ENCODE results near the gene EIPR1. TPM values are rescaled to one million over a fixed set of nuclear protein-coding genes. Genes with fewer than 3 reads are reported as not detected.
"Not testable (repeated sequence)": the region's sequence is repeated elsewhere in the genome, so short reads cannot be mapped to it uniquely, and the experiment has no call there.

The EIPR1 gene
- total and polyA plus RNA-seq, 2 experiments from 2014 or later = 23.2 to 28.2 TPM

DNA sequence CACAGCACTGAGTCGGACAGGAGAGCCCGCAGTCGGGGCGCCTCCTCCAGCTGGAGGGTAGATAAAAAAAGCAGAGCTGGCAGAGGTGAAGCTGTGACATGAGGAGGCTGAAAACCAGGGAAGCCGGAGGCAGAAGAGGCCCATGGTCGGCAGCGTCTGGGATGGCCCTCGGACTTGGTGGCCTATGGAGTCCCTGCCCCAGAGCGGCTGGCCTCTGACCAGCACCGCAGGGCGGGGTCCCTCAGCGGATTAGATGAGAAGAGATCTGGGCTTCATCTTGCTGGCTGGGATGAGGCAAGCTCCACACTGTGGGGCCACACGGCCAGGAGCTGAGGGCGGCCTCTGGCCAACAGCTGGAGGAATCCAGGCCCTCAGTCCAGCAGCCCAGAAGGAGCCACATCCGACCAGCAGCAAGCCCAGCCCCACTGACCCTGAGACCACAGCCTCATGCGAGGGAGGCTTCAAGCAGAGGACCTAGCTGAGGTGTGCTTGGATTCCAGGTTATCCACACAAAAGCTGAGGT, 174.1 kb downstream of the EIPR1 start:
- DNase-seq (ENCODE audit: low read depth in 1 of 2, low spot score in 1 of 2) = no peak
- H3K27me3 ChIP-seq = no peaks in the 10 kb centered on the region

DNA sequence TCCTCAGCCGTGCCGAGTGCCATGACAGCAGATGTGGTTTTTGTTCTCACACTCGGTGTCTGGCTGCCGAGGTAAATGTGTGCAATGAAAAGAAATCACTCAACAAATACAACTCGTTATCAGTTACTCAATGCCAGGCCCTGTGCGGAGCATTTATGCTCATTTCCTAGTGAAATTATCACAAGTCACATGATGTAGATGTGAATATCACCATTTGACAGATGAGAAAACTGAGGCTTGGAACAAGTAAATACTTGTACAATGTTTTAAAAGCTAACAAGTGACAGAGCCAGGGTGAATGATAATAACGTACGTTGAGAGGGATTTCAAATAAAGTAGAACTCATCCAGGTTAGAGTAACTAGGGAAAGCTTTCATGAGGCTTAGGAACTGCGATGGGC, 174.7 kb downstream of the EIPR1 start:
- Histone ChIP-seq H3K4me1 (ENCODE audit: low read depth) (no peaks in the 10 kb centered on the region), H3K9me3 (ENCODE audit: low read depth) (no peaks in the 10 kb centered on the region), H3K36me3 (no peaks in the 10 kb centered on the region), H3K27ac (no peak overlapping the region), H3K4me3 (no peak overlapping the region), H3K27me3 (no peaks in the 10 kb centered on the region)
- DNase-seq (ENCODE audit: low read depth in 1 of 2, low spot score in 1 of 2) = no peak
- TF ChIP-seq, protein P1, sequence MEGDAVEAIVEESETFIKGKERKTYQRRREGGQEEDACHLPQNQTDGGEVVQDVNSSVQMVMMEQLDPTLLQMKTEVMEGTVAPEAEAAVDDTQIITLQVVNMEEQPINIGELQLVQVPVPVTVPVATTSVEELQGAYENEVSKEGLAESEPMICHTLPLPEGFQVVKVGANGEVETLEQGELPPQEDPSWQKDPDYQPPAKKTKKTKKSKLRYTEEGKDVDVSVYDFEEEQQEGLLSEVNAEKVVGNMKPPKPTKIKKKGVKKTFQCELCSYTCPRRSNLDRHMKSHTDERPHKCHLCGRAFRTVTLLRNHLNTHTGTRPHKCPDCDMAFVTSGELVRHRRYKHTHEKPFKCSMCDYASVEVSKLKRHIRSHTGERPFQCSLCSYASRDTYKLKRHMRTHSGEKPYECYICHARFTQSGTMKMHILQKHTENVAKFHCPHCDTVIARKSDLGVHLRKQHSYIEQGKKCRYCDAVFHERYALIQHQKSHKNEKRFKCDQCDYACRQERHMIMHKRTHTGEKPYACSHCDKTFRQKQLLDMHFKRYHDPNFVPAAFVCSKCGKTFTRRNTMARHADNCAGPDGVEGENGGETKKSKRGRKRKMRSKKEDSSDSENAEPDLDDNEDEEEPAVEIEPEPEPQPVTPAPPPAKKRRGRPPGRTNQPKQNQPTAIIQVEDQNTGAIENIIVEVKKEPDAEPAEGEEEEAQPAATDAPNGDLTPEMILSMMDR (IDR thresholded peaks at IDR 0.05; ENCODE audit: low read depth, low read length) = no peak

More for the DNA sequence above, 174.1 kb downstream of the EIPR1 start:
- Histone ChIP-seq H3K27ac (no peak overlapping the region), H3K4me1 (ENCODE audit: low read depth) (no peaks in the 10 kb centered on the region), H3K9me3 (ENCODE audit: low read depth) (no peaks in the 10 kb centered on the region), H3K4me3 (no peak overlapping the region), H3K36me3 (no peaks in the 10 kb centered on the region)
- TF ChIP-seq, protein P1 (IDR thresholded peaks at IDR 0.05; ENCODE audit: low read depth, low read length) = no peak

DNA sequence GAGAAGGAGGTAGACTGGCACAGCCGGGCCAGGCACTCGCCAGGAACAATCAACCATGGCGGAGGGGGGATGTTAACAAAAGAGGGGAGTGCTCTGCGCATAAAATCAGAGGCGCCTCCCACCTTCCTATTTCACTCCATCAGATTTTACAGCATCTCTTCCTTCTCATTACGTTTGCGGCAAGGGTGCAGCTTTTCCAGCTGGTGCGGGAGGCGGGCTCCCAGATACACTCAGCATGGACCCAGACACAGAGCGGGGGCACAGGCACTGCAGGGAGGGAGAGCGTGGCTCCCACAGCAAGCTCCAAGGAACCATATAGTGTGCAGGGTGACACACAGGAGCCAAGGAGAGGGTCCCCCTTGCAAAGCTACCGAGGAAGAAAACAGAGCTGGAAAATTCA, 176.3 kb downstream of the EIPR1 start:
- no peak for DNase-seq (ENCODE audit: low read depth in 1 of 2, low spot score in 1 of 2)
- TF ChIP-seq, protein P1 (IDR thresholded peaks at IDR 0.05; ENCODE audit: low read depth, low read length) = no peak
- Histone ChIP-seq H3K27me3 (no peaks in the 10 kb centered on the region), H3K4me3 (no peak overlapping the region), H3K27ac (no peak overlapping the region), H3K4me1 (ENCODE audit: low read depth) (no peaks in the 10 kb centered on the region), H3K9me3 (ENCODE audit: low read depth) (no peaks in the 10 kb centered on the region), H3K36me3 (no peaks in the 10 kb centered on the region)

DNA sequence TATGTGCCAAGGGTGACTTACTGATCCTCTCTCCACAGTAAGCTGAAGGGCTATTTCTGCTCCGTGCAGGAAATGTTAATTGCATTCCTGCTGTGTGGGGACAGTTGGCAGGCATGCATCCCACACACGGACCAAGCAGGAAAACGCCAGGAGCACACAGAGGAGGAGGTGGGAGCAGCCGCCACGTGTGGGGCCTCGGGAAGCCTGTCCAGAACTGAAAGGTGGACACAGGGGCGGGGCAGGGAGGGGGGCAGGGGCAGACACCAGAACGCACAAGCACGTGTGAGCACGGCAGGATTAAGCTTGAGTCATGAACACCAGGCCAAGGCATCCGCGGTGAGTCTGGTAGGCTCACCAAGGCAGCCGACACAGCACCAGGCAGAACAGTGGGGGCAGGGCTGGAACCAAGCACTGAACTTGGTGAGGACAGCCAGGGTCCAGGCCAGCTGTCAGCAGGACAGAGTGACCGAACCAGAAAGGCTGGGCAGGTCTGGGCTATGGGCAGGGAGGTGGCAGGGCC, 177.1 kb downstream of the EIPR1 start:
- Histone ChIP-seq H3K36me3 (no peaks in the 10 kb centered on the region), H3K4me1 (ENCODE audit: low read depth) (no peaks in the 10 kb centered on the region), H3K9me3 (ENCODE audit: low read depth) (no peaks in the 10 kb centered on the region), H3K27ac (no peak overlapping the region), H3K4me3 (no peak overlapping the region), H3K27me3 (no peaks in the 10 kb centered on the region)
- DNase-seq (ENCODE audit: low read depth in 1 of 2, low spot score in 1 of 2) = no peak
- TF ChIP-seq, protein P1 (IDR thresholded peaks at IDR 0.05; ENCODE audit: low read depth, low read length) = no peak

DNA sequence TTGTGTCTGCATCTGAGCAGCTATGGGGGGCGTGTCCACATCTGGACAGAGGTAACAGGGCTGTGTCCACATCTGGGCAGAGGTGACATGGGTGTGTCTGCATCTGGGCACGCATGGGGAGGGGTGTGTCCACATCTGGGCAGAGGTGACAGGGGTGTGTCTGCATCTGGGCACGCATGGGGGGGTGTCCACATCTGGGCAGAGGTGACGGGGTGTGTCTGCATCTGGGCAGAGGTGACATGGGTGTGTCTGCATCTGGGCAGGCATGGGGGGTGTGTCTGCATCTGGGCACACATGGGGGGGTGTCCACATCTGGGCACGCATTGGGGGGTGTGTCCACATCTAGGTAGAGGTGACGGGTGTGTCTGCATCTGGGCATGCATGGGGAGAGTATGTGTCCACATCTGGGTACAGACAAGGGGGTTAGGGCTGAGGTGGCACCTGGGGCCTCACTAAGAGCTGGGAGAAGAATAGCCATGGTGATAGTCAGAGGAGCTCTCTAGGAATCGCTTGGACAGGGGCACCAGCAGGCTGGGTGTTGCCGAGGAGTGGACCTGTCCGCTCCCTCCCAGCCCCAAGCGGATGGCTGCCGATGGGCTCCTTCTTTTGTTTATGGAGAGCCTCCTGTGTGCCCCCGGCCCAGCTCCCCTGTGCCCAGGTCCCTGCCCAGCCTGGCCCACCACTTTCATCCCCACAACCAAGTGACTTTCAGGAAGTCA, 177.8 kb downstream of the EIPR1 start:
- no peaks in the 10 kb centered on the region for H3K36me3 ChIP-seq
- no peaks in the 10 kb centered on the region for H3K4me1 ChIP-seq (ENCODE audit: low read depth)
- no peak overlapping the region for H3K27ac ChIP-seq
- no peaks in the 10 kb centered on the region for H3K27me3 ChIP-seq
- DNase-seq (ENCODE audit: low read depth in 1 of 2, low spot score in 1 of 2) = no peak
- TF ChIP-seq, protein P1 (IDR thresholded peaks at IDR 0.05; ENCODE audit: low read depth, low read length) = no peak
- H3K4me3 ChIP-seq = no peak overlapping the region
- no peaks in the 10 kb centered on the region for H3K9me3 ChIP-seq (ENCODE audit: low read depth)

DNA sequence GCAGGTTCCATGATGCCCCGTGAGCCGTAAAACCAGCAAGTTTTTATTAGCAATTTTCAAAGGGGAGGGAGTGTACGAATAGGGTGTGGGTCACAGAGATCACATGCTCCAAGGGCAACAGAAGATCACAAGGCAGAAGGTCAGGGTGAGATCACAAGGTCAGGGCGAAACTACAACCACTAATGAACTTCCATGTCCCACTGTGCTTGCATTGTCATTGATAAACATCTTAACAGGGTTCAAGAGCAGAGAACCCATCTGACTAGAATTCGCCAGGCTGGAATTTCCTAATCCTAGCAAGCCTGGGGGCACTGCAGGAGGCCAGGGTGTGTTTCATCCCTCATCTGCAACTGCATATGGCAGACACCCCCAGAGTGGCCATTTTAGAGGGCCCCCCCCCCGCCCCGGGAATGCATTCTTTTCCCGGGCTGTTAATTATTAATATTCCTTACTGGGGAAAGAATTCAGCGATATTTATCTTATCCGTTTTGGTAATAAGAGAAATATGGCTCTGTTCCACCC, 178.9 kb downstream of the EIPR1 start:
- H3K9me3 ChIP-seq (ENCODE audit: low read depth); H3K27me3 ChIP-seq; DNase-seq (ENCODE audit: low read depth in 1 of 2, low spot score in 1 of 2); H3K4me3 ChIP-seq; H3K36me3 ChIP-seq; H3K27ac ChIP-seq; H3K4me1 ChIP-seq (ENCODE audit: low read depth): not testable (repeated sequence)

All from cardiac muscle cell (in vitro differentiated cells and primary cell).